ENCODE results near the gene CLTB.

CLTB gene

DNA sequence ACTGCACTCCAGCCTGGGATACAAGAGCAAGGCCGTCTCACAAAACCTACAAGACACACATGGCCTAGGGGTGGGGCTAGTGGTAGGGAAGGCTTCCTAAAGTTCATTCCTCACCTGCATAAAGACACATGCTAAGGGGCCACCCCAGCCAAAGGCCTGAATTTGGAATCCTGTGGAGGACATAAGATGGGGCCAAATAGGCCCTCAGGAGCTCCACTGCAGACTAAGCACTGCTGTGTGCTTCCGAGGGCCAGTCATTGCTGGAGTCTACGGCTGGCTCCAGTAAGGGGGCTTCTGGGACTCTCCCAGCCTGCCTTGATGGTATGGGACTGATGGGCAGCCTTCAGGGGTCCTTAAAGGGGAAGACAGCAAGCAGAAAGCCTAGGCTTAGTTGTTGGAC, 33.6 kb downstream of the CLTB start:
- no peak for DNase-seq (ENCODE audit: low spot score)

DNA sequence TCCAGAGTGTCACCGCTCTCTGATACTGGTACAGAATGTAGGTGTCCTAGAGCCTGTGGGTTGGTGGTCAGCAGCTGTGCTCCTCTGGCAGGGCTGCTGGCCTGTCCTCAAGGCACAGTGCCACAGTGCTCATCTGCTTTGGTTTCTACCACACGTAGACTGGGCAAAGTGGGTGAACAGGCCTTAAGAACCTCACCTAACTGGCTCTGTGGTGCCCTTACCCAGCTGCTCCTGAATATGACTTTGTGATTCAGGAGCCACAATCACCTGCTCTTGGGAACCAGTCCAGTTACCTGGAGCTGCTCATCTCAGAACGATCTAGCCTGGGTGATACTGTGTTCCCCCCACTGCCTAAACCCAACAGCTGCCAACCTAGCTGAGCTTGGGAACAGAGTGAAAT, 34.4 kb downstream of the CLTB start:
- DNase-seq (ENCODE audit: low spot score) = no peak

DNA sequence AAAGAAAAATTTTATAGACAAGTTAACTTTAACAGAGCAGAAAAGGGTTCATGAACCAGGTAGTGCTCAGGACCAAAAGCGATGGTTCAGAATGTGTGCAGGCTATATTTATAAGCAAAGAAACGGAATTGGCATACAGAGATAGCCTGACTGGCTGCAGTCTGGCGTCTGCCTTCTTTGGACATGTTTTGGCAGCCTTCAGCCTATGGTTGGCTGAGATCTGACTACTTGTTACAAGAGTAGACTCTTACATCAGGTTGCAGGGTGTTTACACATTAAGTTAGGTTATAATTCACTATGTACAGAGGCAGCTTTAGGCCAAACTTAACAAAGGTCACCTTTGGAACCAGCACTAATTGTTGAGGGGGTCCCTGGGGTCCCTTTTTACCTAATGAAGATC, 34.9 kb downstream of the CLTB start:
- DNase-seq (ENCODE audit: low spot score) = no peak

DNA sequence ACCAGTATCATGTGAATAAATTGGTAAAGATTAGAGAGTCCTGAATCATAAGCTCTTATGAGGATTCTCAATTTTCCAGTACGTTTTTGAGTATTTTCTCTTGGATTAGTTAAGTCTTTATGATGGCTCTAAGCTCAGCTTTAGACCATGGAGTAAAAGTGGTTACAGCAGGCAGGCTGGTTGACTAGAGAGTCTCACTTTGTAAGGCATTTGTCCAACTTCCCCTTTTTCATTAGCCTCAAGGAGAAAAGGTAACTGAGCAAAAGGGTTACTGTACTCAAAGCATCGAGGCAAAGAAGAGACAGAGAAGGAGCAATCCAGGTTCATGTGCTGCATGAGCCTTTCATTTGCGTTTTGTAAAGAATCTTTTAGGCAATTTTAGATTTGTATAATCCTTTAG, 36.5 kb downstream of the CLTB start:
- DNase-seq (ENCODE audit: low spot score) = no peak

DNA sequence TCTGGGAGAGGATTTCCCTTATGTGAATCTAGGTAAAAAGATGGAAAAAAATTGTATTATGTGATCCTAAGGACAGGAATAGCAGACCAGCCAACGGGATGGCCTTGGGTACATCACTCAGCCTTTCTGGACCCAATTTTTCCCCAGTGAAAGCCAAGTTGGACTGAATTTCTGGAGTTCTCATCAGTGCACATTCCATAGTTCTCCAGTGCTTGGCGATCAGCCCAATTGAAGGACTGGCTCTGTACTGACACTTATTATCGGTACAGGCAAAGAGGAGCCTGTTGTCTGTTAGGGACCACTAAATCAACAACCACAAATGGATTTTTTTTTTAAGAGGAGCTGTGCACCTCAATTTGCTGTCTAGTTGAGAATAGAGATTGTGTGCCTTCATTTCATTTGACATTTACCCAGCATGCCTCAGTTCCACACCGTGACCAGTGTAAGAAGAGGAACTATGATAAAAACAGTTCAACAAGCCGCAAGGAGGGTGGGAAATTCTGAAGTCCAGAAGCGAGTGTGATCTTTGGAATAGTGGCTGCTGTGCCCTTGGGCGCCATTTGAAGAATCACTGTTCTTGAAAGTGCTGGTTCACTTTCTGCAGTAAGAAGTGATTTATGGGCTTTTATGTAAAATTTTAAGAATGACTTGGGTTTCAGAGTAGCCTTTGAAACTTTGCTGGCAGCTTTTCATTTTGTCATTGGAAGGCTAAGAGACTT, 43.1 kb downstream of the CLTB start:
- DNase-seq (ENCODE audit: low spot score) = no peak

DNA sequence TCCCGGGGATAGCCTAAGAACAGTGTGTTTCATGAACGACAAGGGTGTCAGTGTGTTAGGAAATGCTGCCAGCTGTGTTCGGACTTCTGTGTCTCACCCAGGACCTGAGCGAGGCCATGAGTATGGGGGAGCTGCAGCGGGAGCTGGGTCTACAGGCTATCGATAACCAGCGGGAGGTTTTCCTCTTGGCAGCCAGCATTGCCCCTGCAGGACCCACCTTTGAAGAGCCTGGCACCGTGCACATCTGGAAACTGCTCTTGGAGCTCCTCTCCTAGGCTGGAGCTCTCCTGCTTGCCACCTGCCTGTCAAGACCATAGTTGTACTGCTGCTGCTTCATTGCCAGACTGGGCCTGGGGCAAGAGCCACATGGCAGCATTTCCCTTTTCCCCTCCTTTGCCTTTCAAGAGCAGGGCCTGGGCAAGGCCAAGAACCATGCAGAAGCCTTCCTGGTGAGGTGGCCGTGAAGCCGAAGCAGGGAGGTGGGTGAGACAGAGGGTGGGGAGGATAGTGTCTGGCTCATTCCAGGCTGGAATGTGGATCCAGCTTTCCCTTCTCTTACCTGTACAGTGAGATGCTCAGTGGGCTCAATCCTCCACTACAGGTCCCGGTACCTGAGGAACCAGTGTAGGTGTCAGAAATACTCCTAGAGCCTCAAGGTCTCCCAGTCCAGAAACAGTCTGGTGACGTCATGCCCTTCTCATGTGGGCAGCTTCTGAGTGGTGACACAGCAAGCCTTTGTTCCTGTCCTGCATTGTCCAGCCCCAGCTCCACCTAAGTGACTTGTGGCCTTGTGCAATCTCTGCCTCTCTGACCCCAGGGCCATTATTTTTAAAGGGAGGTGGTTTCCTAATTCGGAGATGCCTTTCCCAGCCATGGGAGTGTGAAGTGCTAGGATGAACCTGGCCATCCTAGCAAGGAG, 44.5 kb downstream of the CLTB start:
- no peak for DNase-seq (ENCODE audit: low spot score)

DNA sequence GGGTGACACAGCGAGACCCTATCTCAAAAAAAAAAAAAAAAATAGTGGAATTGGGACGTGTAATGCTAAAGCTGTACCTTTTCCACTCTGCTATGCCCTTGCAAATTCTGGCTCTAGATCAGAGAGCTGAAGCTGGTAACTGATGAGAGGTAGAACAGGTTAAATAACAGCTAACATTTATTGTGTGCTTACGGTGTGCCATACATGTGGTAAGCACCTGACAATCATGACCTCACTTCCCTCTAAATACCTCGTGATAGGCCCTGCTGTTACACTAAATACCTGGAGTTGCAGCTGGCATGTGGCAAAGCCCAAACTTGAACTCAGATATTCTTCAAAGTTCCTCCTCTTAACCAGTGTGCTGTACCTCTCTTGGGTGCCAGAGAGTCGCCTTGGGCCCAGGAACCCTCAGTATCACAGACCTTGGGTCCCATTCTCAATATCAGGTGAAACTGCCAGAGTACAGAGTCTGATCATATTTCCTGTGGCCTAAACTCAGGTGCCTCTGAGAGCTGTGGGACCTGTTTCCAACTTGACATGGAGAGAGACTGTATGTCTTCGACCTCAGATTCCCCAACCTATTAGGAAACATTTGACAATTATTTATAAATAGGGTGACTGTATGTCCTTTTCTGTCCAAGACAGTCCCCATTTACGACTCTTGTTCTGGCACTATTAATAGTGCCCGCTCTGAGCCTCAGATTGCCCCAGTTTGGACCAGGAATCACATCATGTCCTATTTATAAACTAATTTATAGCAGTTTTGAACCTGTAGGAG, 46.2 kb downstream of the CLTB start:
- DNase-seq (ENCODE audit: low spot score) = no peak

DNA sequence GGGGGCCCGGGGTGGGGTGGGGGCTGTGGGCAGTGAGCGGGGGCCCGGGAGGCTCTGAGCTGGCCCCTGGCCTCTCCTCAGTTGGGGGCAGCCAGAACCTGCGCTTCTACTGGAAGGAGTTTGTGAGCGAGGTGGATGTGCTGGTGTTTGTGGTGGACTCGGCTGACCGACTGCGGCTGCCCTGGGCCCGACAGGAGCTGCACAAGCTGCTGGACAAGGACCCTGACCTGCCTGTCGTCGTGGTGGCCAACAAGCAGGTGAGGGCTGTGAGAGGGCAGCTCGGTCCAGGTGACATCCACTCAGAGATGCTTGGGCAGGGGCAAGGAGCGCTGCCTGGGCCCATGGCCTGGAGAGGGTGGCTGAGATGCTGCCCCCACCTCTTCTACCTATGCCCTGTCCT, 47.6 kb downstream of the CLTB start:
- no peak for DNase-seq (ENCODE audit: low spot score)

DNA sequence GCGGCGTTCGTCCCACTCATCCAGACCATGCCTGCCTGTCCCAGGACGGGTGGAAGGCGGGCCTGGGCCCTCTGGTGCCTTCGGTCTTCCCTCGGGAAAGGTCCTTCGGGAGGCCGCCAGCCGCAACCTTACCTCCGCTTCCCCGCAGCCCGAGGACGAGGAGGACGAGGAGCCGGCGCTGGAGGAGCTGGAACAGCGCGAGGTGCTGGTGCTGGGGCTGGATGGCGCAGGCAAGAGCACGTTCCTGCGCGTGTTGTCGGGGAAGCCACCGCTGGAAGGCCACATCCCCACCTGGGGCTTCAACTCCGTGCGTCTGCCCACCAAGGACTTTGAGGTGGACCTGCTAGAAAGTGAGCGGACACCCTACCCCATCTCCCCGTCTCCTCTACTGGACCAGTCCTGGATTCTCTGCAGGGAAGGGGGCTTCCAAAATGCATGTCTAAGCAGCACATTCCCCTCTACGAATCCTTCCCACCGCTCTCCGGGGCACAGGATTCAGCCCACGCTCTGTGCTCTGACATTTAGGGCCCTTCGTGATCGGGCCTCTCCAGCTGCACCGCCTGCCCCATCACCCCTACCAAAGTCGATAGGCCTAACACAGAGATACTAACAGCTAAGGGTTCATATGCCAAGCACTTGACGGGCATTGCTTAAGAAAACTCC, 50.0 kb downstream of the CLTB start:
- DNase-seq (ENCODE audit: low spot score) = no peak

DNA sequence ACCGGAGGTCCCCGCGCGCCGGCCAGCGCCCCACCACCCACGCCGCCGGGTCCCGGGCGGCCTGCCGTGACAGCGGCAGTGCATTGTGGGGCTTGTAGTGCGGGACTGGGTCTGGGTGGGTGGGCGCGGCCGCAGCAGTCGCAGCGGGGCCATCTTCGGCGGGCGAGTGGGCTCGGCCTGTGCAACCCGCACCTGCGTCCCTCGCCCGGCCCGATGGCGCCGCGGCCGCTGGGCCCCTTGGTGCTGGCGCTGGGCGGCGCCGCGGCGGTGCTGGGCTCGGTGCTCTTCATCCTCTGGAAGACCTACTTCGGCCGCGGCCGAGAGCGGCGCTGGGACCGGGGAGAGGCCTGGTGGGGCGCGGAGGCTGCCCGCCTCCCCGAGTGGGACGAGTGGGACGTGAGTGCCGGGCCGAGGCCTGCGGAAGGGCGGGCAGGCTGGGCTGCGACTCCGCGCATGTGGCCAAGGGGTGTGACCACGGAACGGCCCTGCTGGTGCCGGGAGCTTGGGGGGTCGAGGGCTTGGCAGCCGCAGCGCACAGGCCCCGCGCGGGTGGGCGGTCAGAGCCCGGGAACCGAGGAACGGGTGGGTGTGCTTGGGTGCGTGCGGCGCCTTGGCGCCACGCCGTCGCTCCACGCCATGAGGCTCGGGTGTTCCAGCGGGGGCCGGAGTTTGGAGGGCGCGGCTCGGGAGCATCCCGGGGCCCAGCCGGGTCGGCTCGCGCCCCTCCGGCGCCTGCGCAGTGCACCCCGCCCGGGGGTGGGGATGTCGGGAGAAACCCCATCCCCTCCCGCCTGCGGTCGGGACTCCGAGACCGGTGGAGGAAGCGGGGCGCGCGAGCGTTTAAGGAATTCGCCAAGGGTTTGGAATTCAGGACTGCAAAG, 50.7 kb downstream of the CLTB start, which contains the start of gene ARL10:
TSS of gene ARL10 (plus strand) at position 137 of the 881 bp plus-strand sequence. CDS start at position 214, 77 bp downstream.
- peak; percentile 59 for DNase-seq (ENCODE audit: low spot score)

DNA sequence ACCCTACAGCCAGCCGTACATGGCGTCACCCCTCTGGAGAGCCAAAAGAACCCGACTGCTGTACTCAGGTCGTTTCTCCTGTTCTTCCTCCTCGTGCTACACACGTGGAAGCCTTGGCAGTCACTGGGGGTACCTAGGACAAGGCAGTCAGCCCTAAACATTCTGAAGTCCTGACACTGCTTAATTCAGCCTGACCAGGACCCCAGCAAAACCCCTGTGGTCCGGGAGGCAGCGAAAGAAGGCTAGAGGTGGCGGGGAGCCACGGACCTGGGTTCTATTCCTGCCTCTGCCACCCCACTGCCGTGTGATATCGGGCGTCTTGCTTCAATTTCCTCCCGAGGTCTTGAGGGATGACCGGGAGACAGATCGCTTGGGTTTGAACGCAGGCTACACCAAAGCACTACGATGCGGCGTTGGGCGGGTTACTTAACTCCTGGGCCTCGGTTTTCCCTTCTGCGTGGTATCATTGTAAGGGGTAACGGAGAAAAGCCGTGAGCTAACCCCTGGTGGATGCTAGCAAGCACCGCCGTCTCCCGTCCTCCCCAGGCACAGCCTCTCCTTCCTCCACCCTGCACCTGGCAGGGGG, 51.5 kb downstream of the CLTB start:
- DNase-seq (ENCODE audit: low spot score) = no peak

DNA sequence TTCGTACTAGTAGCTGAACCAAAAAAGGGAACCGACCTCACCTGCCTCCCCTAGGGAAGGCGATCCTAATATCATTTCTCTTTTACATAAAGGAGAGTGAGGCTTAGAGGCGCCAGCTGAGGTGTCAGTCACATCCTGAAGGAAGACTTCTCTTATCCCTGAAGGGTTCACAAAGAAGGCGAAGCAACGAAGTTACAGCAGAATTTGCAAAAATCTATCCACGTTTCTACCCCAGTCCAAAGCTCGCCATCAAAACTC, 54.2 kb downstream of the CLTB start:
- DNase-seq (ENCODE audit: low spot score) = no peak

DNA sequence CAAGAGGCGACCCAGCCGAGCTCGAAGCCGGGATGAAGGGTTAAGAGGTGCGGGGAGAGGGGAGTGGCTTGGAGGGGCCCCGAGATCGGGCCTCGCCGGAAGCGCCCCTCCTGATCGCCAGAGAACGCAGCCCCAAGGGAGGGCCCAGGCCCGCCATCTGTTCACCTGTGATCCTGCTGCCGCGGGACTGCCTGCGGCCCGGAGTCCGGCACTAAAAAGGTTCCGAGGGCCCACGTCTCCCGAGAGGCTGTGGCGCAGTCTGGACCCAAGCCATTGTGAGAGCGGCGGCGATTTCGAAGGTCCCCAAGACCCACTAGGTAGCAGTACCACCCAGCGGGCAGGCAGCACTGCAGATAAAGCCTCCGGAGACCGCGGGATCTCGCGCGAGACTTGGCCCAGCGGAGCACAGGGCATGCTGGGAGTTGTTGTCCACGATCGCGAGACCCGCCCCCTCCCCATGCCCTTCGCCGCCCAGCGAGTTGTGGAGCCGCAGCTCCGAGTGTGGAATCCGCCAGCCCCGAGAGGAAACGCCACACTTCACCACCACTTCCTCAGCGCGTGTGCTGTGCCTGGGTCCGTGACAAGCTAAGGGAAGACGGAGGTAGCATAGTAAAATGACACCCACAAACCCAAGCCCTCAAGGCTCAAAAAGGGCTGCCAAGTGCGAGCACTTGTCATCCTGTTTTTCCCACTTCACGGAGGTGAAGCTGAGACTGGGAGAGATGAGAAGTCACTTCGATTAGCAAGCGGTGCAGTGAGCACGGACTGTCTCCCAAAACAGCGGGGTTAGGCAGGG, 54.7 kb downstream of the CLTB start, which contains the start of gene KIAA1191:
TSS of gene KIAA1191 (minus strand) at position 328 of the 796 bp plus-strand sequence. CDS start 2,256 bp downstream, outside the sequence.
- DNase-seq (ENCODE audit: low spot score) = peak; percentile 90

DNA sequence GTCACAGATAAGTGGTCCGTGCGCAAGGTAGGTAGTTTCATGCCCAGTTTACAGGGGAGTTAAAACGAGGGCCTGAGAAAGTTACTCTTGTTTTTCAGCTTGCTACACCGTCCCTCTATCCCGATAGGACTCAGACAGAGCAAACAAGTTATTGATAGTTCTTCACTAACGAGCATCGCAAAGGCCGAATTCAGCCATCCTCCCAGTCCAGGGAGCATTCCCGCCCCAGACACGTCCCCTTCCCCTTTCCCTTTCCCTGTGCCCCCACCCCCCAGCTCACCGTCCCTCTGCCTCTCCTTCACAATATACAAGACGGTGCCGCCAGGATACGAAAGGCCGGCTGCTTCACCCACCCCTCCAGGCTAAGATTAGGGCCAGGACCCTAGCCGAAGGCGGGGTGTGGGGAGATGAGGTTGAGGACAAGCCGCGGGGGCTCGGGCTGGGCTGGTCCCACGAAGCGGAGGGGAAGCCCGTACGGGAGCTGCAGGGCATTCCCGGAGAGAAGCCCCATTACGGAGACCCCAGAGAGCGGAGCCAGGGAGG, 55.4 kb downstream of the CLTB start:
- DNase-seq (ENCODE audit: low spot score) = peak; percentile 11

DNA sequence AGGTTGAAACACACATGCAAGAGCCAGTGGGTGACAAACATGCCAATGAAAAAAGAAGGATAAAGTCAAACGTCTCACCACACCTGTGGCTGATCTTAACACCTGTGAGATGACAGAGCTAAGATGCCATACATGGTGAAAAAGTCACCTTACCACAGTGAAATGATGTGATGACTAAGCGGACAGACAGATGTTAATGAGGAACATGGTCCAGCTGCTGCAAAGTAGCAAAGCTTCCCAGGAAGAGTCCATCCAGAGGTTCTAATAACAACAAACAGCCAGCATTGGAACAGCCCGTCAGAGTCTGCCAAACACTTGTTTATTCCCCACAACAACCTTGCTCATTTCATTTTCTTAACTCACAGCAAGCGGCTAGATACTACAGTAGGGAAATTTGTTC, 56.7 kb downstream of the CLTB start:
- DNase-seq (ENCODE audit: low spot score) = peak; percentile 56

DNA sequence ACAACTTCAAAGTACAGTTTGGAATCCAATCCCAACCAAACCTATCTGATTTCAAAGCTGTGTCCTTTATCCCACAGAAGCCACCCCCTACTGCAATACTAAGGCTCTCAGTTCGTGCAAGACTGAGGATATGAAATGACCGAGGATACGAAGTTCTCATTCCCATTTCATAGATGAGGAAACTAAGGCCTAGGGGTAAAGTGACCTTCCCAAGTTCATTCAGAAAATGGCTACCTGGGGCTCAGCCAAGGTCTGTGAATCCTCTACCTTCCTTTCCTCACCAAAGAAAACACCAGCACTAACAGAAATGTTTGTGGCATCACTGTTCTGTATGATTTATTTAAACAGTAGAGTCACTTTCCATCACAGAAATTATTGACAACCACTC, 60.2 kb downstream of the CLTB start:
- DNase-seq (ENCODE audit: low spot score) = no peak

DNA sequence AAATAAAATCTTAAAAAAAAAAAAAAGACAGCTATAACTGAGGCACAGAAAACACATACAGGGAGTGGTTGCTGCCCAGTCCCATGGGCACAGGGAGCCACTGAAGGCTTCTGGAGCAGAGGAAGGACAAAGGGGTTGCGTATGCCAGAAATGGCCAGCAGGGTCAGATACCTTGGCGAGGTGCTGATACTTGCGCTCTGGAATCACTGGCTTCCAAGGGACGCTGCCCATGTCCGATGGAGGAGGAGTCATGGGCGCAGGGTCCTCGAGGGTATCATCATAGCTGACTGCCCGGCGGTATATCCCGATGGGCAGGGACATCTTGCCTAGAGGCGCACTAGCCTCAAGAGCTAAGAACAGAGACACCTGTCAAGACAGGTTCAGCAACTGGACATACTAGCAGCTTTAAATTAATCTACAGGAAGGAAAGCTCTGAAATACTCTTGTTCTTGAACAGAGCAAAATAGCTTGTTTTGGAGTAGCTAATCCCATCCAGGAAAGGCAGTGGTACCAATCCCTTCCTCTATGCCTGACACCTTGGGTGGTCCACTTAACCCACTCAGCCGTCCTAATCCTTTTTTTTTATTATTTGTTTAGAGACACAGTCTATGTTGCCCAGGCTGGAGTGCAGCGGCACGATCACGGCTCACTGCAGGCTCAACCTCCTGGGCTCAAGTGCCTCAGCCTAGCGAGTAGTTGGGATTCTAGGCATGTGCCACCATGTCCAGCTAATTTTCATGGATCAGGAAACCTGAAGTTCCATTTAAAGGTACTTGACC, 60.8 kb downstream of the CLTB start:
- no peak for DNase-seq (ENCODE audit: low spot score)

DNA sequence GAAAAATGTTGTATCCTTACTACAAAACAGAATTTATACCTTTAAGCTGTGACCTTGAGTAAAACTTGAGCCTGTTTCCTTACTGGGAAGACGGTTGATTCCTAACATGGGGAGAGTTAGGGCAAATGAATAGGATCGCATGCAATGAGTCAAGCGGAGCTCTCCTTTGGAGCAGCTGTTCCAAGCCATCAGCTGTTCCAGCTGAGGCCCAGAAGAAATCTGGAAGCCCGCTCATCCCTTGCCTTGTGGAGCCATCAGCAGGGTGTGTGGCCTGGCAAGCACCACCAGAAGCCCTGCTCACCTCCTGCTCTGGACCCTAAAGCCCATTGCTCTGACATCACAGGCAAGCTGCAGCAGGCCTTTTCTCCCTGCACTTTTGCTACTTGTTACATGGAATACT, 62.8 kb downstream of the CLTB start:
- no peak for DNase-seq (ENCODE audit: low spot score)
